Duodenal mucosa (tissue), 2 donors: ENCODE data around the gene KLHL11.
A peak's percentile ranks its signal among the peaks of the same experiment; 100 is the strongest.

Experiments
- H3K27ac ChIP-seq: one replicate; pipeline ENCODE4 v1.7.0; 2013; ENCODE audit warnings: low read depth, low read length
- H3K27me3 ChIP-seq, 2 donors: one replicate each; pipeline ENCODE4 v1.7.0; 2013; ENCODE audit warnings: low read length in 2 of 2, control low read depth in 1 of 2; ENCODE audit not compliant: insufficient read depth in 2 of 2, control insufficient read depth in 1 of 2
- H3K36me3 ChIP-seq, 2 donors: one replicate each; pipeline ENCODE4 v1.7.0; 2013; ENCODE audit warnings: low read length in 2 of 2, control low read depth in 1 of 2; ENCODE audit not compliant: insufficient read depth in 2 of 2, control insufficient read depth in 1 of 2
- H3K4me1 ChIP-seq, 2 donors: one replicate each; pipeline ENCODE4 v1.7.0; 2013; ENCODE audit warnings: low read length in 2 of 2, control low read depth in 1 of 2; ENCODE audit not compliant: insufficient read depth in 2 of 2, control insufficient read depth in 1 of 2
- H3K4me3 ChIP-seq, 2 donors: one replicate each; pipeline ENCODE4 v1.7.0; 2013; ENCODE audit warnings: low read length in 2 of 2, low read depth in 1 of 2
- H3K9ac ChIP-seq, 2 donors: one replicate each; pipeline ENCODE4 v1.7.0; 2013; ENCODE audit warnings: low read length in 2 of 2, low read depth in 1 of 2
- H3K9me3 ChIP-seq, 2 donors: one replicate each; pipeline ENCODE4 v1.7.0; 2013; ENCODE audit warnings: low read length in 2 of 2, control low read depth in 1 of 2; ENCODE audit not compliant: control insufficient read depth in 1 of 2

Gene KLHL11

DNA sequence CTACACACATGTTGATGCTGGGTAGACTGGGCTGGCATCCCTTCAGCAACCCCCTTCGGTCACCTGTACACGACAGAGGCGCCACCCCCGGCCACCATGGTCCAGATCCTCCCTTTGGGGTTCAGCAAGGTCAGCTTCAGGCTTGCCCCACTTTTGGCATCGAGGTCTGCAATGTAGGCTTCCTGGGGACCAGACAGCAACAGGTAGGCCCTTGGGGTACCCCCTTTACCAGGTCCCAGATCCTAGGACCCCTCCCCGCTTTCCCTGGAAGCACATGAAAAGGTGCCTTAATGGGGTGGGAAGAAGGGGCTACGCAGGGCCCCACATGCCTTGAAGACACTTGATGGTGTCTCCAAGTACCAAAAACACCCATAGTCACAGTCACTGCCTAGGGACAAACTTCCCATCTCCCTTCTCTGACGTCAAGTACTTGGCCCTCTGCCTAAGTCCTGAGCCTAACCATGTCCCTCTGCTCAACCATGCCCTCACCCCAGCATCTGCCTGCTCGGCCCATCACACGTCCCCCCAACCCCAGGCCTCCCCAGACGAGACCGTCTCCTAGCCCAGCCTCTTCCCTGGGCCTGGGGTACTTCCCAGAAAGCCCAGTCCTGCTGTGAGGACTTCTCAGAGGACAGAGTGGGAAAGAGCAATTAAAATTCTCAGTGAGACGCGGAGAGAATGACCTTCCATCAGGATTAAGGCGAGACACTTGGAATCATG, 41.4 kb upstream of the KLHL11 start:
- H3K9ac ChIP-seq, result no peak overlapping the region
- peaks cover 40 to 46% of the 10 kb centered on the region in 2 donors for H3K4me1 ChIP-seq
- H3K27ac ChIP-seq, result peak overlapping the region; percentile 42
- no peaks in the 10 kb centered on the region for H3K9me3 ChIP-seq
- peaks cover 46 to 84% of the 10 kb centered on the region in 2 donors for H3K36me3 ChIP-seq
- no peak overlapping the region for H3K4me3 ChIP-seq
- H3K27me3 ChIP-seq, result no peaks in the 10 kb centered on the region

- Histone ChIP-seq H3K4me1 (peaks cover 40 to 46% of the 10 kb centered on the region in 2 donors), H3K27ac (no peak overlapping the region), H3K36me3 (peaks cover 40 to 84% of the 10 kb centered on the region in 2 donors)
Observed at GRCh38 chr17:41905172-41905571, 39.9 kb upstream of the KLHL11 start.

DNA sequence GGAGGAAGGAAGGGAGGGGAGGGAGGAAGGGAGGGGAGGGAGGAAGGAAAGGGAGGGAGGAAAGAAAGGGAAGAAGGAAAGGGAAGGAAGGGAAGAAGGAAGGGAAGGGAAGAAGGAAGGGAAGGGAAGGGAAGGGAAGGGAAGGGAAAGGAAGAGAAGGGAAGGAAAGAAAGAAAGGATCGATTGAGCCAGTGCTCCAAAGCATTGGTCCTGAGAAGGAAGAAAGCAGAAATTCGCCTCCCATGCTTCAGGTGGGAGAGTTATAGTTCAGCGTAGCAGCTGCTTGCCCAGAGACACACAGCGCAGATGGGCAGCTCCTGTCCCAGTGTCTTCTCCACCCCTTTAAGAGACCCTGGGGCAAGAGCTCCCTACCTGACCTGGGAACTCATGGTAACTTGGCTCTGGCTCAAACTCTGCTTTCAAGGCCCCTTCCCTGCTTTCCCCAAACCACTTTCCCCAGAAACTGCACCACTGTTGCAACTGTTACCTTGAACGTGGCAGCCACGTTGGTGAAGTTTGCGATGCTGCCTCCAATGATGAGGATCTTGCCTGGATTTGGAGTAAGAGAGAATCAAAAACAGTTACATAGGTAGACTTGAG, 39.1 kb upstream of the KLHL11 start:
- H3K27me3 ChIP-seq, result no peaks in the 10 kb centered on the region
- peaks cover 36 to 80% of the 10 kb centered on the region in 2 donors for H3K36me3 ChIP-seq

More at GRCh38 chr17:41905172-41905571, 39.9 kb upstream of the KLHL11 start:
- H3K9me3 ChIP-seq, result no peaks in the 10 kb centered on the region
- peak overlapping the region in 1 of 2 donors; percentile 51 for H3K9ac ChIP-seq
- no peak overlapping the region for H3K4me3 ChIP-seq
- H3K27me3 ChIP-seq, result no peaks in the 10 kb centered on the region

DNA sequence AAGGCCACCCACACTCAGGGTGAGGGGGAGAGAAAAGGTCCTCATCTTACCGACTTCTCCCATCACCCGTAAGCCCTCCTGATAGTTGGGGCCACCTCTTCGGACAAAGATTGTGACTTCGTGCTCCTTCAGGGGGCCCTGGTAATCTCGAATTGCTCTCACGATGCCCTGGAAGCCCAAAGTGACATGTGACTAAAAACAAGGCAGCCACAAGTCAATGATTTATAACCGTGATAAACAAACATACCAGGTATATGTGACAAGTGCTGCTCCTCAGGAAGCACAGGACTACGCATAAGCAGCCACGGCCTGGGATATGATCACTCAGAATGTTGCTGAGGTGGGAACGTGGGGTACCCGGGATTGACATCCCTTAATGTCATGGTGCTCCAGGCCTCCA, 36.4 kb upstream of the KLHL11 start:
- peaks cover 50 to 86% of the 10 kb centered on the region in 2 donors for H3K36me3 ChIP-seq
- no peaks in the 10 kb centered on the region for H3K27me3 ChIP-seq
- H3K4me3 ChIP-seq, result no peak overlapping the region
- H3K27ac ChIP-seq, result no peak overlapping the region
- H3K9me3 ChIP-seq, result no peaks in the 10 kb centered on the region
- H3K9ac ChIP-seq, result no peak overlapping the region
- H3K4me1 ChIP-seq, result peaks cover 22 to 23% of the 10 kb centered on the region in 2 donors

More for the DNA sequence above, 39.1 kb upstream of the KLHL11 start:
- Histone ChIP-seq H3K27ac (no peak overlapping the region), H3K9me3 (no peaks in the 10 kb centered on the region), H3K4me3 (no peak overlapping the region), H3K4me1 (peaks cover 40 to 45% of the 10 kb centered on the region in 2 donors), H3K9ac (no peak overlapping the region)

GRCh38 chr17:41896726-41897125, 31.5 kb upstream of the KLHL11 start:
- no peaks in the 10 kb centered on the region for H3K4me1 ChIP-seq
- H3K9ac ChIP-seq, result no peak overlapping the region
- H3K27me3 ChIP-seq, result no peaks in the 10 kb centered on the region
- no peaks in the 10 kb centered on the region for H3K9me3 ChIP-seq
- H3K4me3 ChIP-seq, result no peak overlapping the region
- H3K27ac ChIP-seq, result no peak overlapping the region
- H3K36me3 ChIP-seq, result peaks cover 51 to 93% of the 10 kb centered on the region in 2 donors

DNA sequence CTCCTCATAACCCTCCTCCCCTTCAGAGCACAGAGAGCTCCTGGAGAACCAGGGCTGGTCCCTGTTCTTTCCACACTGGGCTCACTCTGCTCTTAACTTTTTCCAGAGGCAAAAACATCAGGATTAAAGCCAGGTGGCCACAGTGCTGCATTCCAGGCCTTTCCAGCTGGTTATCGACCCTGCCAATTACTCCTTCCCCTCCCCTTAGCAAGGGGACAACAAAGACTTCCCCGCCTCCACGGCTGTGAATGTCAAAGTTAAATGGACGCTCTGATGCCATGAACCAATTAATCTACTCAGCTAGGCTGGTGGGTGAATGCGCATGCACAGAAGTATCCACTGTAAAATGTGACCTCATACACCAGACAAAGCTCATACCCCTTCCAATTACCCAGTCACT, 30.4 kb upstream of the KLHL11 start:
- Histone ChIP-seq H3K27ac (no peak overlapping the region), H3K36me3 (peaks cover 45 to 91% of the 10 kb centered on the region in 2 donors), H3K9ac (no peak overlapping the region), H3K9me3 (no peaks in the 10 kb centered on the region), H3K4me1 (no peaks in the 10 kb centered on the region), H3K4me3 (no peak overlapping the region), H3K27me3 (no peaks in the 10 kb centered on the region)

- H3K36me3 ChIP-seq, result peaks cover 45 to 90% of the 10 kb centered on the region in 2 donors
- no peak overlapping the region for H3K27ac ChIP-seq
Observed at GRCh38 chr17:41894791-41895331, 29.6 kb upstream of the KLHL11 start.

GRCh38 chr17:41893384-41893783, 28.2 kb upstream of the KLHL11 start:
- Histone ChIP-seq H3K27me3 (no peaks in the 10 kb centered on the region), H3K4me3 (no peak overlapping the region), H3K27ac (no peak overlapping the region), H3K4me1 (no peaks in the 10 kb centered on the region), H3K9me3 (no peaks in the 10 kb centered on the region), H3K9ac (no peak overlapping the region), H3K36me3 (peaks cover 37 to 91% of the 10 kb centered on the region in 2 donors)

More at GRCh38 chr17:41894791-41895331, 29.6 kb upstream of the KLHL11 start:
- Histone ChIP-seq H3K9ac (no peak overlapping the region), H3K9me3 (no peaks in the 10 kb centered on the region), H3K4me1 (no peaks in the 10 kb centered on the region), H3K27me3 (no peaks in the 10 kb centered on the region), H3K4me3 (no peak overlapping the region)

- H3K4me3 ChIP-seq, result no peak overlapping the region
- H3K9ac ChIP-seq, result no peak overlapping the region
- H3K27me3 ChIP-seq, result no peaks in the 10 kb centered on the region
- no peaks in the 10 kb centered on the region for H3K9me3 ChIP-seq
- H3K4me1 ChIP-seq, result no peaks in the 10 kb centered on the region
- no peak overlapping the region for H3K27ac ChIP-seq
- peaks cover 36 to 91% of the 10 kb centered on the region in 2 donors for H3K36me3 ChIP-seq
Observed at GRCh38 chr17:41892021-41892376, 26.8 kb upstream of the KLHL11 start.
